DMS 273 (cell line): ENCODE data around the gene STOX1.
A peak's percentile ranks its signal among the peaks of the same experiment; 100 is the strongest.
"Not testable (repeated sequence)": the region's sequence is repeated elsewhere in the genome, so short reads cannot be mapped to it uniquely, and the experiment has no call there.

ENCODE experiments used
- DNase-seq: peaks from one replicate; lab custom pipeline; 2025; ENCODE audit not compliant: unreplicated experiment; lab: John Stamatoyannopoulos, UW

Gene STOX1, protein sequence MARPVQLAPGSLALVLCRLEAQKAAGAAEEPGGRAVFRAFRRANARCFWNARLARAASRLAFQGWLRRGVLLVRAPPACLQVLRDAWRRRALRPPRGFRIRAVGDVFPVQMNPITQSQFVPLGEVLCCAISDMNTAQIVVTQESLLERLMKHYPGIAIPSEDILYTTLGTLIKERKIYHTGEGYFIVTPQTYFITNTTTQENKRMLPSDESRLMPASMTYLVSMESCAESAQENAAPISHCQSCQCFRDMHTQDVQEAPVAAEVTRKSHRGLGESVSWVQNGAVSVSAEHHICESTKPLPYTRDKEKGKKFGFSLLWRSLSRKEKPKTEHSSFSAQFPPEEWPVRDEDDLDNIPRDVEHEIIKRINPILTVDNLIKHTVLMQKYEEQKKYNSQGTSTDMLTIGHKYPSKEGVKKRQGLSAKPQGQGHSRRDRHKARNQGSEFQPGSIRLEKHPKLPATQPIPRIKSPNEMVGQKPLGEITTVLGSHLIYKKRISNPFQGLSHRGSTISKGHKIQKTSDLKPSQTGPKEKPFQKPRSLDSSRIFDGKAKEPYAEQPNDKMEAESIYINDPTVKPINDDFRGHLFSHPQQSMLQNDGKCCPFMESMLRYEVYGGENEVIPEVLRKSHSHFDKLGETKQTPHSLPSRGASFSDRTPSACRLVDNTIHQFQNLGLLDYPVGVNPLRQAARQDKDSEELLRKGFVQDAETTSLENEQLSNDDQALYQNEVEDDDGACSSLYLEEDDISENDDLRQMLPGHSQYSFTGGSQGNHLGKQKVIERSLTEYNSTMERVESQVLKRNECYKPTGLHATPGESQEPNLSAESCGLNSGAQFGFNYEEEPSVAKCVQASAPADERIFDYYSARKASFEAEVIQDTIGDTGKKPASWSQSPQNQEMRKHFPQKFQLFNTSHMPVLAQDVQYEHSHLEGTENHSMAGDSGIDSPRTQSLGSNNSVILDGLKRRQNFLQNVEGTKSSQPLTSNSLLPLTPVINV

DNA sequence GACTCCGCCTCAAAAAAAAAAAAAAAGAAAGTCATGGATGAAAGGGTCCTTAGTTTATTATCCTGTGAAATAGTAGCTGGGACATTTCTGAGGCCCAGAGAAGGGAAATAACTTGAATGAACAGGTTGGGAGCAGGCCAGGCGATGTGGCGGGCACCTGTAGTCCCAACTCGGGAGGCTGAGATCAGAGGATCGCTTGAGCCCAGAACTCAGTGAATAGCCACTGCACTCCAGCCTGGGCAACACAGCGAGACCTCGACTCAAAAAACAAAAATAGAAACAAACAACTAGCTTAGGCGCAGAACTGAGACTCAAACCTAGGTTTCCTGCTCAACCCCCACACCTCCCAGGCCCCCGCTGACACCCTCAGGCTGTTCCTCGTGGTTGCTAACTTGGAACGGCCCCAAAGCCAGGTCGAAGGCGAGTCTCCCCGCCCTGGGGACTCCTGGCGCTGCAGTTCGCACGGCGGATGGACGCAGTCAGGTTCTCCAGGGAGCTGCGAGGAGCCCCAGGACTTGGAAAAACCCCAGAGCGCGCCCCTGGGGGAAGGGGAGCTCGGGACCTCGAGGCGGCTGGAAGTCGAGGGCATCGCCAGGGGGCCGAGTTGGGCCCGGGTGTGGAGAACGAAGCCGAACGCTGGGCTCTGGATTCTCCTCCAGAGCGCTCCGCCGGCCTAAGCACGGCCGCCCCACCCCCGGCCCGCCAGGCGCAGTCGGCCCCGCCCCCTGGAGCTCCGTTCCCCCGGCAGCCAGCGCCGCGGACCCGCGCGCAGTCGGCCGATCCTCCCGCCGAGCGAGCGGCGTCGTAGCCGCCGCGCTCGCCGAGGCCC, at the start of gene STOX1:
STOX1 (plus strand) TSS at position 768 of the 828 bp plus-strand sequence. CDS start 93 bp downstream, outside the sequence.
- peak; percentile 79 for DNase-seq

DNA sequence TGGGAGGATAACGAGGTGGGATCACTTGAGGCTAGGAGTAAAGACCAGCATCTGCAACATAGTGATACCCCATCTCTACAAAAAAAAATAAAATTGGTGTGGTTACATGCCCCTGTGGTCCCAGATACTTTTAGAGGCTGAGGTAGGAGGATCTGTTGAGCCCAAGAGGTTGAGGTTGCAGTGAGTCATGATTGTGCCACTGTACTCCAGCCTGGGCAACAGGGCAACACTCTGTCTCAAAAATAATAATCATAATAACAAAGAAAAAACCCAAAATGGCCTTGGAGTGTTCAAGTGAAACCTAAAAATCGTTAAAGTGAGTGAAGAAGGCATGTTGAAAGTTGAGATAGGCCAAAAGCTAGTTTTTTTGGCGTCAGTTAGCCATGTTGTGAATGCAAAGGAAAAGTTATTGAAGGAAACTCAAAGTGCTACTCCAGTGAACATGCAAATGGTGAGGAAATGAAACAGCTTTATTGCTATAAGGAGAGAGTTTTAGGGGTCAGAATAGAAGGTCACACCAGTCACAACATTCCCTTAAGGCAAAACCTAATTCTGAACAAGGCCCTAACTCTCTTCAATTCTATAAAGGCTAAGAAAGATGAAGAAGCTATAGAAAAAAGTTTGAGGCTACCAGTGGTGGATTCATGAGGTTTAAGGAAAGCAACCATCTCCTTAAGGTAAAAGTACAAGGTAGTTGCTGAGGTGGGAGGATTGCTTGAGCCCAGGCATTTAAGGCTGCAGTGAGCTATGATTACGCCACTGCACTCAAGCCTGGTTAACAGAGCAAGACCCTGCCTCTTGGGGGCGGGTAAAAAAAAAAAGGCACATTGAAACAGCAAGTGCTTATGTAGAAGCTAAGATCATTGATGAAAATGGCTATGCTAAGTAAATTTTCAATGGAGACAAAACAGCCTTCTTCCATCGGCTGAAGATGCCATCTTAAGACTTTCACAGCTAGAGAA, 45.4 kb upstream of the STOX1 start:
- no peak for DNase-seq

DNA sequence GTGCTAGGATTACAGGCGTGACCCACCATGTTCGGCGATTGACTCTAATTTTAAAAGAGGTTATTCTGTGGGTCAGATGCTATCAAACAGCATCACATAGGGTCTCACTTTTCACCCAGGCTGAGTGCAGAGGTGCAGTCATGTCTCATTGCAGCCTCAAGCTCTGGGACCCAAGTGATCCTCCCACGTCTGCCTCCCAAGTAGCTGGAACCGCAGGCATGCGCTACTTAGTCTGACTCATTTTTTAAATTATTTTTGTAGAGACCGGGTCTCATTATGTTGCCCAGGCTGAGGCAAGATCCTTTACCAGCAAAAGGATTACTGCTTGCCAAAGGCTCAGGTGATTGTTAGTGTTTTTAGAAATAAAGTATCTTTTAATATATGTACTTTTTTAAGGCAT, 42.9 kb upstream of the STOX1 start:
- no peak for DNase-seq

DNA sequence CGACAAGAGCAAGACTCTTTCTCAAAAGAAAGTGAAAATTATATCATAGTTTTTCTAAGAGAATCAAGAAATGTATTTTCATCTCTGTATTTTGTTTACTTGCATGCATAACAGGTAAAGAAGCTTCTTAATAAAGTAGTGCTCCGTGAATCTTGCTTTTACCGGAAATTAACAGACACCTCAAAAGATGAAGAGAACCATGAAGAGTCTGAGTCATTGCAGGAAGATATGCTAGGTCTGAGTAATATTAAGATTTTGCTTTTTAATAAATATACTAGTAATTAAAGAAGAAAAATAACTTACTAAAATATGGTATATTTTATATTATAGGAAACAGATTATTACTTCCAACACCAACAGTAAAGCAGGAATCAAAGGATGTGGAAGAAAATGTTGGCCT, 39.5 kb upstream of the STOX1 start:
- DNase-seq = no peak

DNA sequence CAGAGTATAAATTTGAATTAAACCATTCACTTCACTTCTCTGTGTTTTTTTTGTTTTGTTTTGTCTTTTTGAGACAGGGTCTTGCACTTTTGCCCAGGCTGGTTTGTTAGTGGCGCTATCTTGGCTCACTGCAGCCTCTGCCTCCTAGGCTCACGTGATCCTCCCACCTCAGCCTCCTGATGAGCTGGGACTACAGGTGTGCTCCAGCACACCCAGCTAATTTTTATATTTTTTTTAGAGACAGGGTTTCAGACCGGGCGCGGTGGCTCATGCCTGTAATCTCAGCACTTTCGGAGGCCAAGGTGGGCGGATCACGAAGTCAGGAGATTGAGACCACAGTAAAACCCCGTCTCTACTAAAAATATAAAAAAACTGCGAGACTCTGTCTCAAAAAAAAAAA, 36.9 kb upstream of the STOX1 start:
- no peak for DNase-seq

DNA sequence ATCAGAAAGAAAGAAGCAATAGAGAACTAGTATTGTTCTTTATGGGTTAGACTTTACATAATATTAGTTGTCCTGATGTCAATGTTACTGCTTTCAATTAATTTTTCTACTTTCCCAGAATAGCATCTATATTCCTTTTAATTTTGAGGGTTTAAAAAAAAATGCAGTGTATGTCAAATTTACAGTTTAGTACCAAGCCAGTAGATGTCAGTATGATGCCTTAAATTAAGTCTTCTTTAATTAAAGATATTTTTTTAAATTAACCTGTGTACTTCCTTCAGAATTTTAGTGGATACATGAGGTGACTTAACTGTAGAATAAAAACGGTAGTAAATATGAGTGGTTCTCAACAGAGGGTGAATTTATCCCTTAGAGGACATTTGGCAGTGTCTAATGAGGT, 35.2 kb upstream of the STOX1 start:
- peak; percentile 2 for DNase-seq

DNA sequence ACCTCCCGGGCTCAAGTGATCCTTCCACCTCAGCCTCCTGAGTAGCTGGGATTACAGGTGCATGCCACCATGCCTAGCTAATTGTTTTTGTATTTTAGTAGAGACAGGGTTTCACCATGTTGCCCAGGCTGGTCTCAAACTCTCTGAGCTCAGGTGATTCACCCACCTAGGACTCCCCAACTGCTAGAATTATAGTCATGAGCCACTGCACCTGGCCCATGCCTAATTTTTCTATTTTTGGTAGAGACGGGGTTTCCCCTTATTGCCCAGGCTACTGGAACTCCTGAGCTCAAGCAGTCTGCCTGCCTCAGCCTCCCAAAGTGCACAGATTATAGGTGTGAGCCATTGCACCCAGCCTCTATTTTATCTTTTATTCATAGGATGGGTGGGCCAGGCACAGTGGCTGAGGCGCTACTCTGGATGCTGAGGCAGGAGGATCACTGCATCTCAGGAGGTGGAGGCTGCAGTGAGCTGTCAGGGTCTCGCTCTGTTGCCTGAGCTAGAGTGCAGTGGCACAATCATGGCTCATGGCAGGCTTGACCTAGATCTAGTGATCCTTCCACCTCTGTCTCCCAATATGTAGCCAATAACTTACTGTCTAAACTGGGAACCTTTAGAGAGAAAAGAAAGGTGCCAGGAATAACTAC, 31.3 kb upstream of the STOX1 start:
- DNase-seq = no peak

DNA sequence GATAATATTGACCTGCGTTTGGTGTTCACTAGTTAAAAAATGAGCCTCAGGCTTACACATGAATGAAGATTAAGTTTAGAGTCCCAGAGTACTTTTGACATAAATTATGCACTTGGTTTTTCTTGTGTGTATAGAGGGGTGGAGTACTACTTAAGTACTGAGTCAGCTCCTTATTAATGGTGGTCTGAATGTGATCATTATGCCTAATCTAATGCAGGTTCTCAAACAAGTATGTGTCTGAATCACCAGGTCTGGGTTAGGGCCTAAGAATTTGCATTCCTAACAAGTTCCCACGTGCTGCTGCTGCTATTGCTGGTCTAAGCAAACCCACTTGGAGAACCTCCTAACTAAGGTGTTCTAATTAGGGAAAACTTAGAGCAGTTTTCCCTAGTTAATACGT, 30.7 kb upstream of the STOX1 start:
- DNase-seq = no peak

DNA sequence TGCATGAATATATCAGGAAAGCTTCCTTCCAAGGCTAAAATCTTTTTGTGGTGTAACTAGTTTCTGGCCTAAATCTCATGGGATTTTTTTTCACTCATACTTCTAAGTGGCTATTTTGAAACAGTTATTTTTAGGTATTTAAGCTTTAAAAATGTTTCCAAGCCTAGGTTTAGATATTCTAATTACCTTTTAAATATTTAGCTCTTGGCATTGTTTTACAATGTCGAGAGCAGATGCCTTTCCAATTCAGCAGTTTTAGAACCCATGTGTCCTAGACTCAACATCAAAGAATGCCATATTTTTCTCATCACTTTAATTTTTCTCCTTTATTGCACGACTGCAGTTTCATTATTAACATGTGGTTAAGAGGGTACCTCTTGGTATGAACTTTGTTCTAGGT, 27.1 kb upstream of the STOX1 start:
- DNase-seq = no peak

DNA sequence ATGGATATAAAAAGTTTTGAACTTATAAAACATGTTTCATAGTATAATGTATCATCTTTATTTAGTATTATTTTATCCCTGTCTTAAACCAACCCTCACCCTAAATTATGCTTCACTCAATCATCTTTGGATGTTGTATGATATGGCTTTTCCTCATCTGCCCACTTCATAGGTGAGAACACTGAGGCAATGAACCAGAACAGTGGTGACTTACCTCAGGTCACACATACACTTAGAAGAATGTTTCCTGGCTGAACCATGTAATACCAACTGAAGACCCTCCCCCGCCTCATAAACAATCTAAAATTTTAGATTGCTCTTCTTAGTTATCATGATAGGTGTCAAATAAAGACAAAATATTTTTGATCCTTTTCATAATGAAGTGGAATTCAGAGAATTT, 22.6 kb upstream of the STOX1 start:
- DNase-seq = no peak

DNA sequence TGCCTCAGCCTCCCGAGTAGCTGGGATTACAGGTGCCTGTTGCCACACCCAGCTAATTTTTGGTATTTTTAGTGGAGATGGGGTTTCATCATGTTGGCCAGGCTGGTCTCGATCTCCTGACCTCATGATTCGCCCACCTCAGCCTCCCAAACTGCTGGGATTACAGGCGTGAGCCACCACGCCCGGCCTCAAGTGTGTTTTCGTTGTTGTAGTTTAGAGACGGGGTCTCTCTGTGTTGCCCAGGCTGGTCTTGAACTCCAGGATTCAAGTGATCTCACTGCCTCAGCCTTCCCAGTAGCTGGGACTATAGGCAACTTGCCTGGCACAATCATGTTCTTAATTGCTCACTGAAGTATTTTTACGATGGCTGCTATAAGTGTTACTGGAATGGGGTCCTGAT, 16.5 kb upstream of the STOX1 start:
- not testable (repeated sequence) for DNase-seq

DNA sequence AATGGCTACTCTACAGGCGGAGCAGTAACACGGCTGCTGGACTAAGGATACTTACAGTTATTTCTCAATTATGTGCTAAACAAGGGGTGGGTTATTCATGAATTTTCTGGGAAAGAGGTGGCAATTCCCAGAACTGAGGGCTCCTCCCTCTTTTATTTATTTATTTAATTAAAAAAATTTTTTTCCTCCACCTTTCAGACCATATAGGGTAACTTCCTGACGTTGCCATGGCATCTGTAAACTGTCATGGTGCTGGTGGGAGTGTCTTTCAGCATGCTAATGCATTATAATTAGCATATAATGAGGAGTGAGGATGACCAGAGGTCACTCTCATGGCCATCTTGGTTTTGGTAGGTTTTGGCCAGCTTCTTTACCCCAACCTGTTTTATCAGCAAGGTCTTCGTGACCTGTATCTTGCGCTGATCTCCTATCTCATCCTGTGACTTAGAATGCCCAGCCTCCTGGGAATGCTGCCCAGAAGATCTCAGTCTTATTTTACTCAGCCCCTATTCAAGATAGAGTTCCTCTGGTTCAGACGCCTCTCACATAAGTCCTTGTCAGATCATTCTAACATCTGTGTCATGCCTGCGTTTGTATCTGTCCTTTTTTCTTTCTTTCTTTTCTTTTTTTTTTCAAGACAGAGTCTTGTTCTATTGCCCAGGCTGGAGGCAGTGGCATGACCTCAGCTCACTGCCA, 15.9 kb upstream of the STOX1 start:
- no peak for DNase-seq

DNA sequence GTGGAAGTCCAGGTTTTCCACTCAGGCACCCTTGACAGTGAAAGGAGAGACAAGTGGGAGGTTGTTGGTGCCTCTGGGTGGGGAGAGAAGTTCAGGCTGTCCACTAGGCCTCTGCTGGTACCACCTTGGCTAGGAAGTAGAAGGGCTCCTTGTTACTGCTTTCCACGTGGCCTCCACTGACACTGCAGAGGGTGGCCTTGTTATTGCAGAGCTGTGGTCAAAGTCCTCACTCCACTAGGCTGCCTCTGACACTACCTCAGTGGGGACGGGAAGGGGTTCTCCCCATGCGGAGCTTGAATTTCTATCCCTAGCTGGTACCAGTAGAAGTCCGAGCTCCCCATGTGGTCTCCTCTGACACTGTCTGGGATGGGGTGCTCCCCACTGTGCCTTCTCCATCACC, 14.9 kb upstream of the STOX1 start:
- no peak for DNase-seq

DNA sequence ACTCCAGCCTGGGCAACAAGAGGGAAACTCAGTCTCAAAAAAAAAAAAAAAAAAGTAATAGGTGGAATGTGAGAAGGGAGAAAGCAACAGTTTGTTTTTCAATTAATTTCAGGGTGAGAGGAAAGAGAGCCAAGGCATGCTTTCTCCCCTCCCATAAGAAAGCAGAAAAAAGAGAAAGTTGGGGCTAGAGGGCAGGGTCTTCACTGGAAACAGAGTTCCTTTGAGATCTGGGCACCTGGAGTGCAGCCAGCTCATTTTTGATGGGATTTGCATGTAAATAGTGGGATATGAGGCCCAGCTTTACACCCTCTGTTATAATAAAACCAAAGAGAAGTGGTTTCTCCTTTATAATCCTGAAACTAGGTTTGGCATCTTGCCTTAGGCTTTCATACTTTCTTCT, 13.8 kb upstream of the STOX1 start:
- no peak for DNase-seq

DNA sequence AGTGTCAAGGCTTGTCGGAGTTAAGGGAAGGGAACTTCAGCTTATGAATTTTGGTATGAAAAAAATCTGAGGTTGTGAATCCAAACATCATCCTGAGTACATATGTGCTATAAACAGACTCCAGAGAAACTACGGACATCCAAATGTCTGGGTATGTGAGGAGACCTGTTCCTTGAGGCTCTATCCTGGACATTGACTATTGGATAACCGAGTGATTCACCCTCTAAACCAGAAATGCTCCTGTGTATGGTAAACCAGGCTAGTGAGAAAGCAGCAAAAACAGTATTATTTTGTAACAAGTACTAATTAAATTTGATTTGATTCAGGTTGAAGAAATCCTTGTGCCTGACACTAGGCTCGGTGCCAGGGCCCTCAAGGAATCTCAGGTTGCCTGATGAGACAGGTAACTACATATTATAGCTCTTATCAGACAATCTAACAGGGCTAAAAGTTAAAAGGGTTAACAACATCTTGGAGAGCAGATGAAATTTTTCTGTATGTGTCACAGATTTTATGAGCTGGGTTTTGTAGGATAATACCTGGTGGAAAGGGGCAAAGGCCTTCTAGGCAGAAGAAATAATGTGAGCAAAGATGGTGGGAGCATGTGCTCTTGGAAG, 10.4 kb upstream of the STOX1 start:
- DNase-seq = no peak

DNA sequence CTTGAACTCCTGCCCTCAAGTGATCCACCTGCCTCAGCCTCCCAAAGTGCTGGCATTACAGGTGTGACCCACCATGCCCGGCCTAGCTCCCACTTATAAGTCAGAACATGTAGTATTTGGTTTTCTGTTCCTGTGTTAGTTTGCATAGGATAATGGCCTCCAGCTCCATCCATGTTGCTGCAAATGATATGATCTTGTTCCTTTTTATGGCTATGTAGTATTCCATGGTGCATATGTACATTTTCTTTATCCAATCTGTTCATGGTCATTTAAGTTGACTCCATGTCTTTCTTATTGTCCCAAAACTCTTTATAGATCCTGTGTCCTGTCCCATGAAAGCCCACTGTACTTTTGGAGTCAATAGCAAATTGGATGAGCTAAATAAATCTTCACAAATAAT, 7.0 kb upstream of the STOX1 start:
- DNase-seq = not testable (repeated sequence)

DNA sequence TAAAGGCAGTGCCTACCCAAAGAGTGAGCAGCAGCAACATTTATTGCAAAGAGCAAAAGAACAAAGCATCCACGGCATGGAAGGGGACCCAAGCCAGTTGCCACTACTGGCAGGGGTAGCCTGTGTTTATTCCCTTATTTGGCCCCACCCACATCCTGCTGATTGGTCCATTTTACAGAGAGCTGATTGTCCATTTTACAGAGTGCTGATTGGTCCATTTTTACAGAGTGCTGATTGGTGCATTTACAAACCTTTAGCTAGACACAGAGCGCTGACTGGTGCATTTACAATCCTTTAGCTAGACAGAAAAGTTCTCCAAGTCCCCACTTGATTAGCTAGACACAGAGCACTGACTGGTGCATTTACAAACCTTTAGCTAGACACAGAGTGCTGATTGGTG, 4.7 kb upstream of the STOX1 start:
- DNase-seq = not testable (repeated sequence)

DNA sequence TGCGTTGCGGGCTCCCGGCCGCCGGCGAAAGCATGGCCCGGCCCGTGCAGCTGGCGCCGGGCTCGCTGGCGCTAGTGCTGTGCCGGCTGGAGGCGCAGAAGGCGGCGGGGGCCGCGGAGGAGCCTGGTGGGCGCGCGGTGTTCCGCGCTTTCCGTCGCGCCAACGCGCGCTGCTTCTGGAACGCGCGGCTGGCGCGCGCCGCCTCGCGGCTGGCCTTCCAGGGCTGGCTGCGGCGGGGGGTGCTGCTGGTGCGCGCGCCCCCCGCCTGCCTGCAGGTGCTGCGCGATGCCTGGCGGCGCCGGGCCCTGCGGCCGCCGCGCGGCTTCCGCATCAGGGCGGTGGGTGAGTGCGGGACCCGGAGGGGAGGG, 245 bp downstream of the STOX1 start:
- not testable (repeated sequence) for DNase-seq
